Measurements from ENCODE around the gene TAPBPL. TPM values are rescaled to one million over a fixed set of nuclear protein-coding genes. Genes with fewer than 3 reads are reported as not detected.

The TAPBPL gene
- total RNA-seq, 4 donors from 2014 or later: 11.6 to 31.3 (median 16.4) TPM

DNA sequence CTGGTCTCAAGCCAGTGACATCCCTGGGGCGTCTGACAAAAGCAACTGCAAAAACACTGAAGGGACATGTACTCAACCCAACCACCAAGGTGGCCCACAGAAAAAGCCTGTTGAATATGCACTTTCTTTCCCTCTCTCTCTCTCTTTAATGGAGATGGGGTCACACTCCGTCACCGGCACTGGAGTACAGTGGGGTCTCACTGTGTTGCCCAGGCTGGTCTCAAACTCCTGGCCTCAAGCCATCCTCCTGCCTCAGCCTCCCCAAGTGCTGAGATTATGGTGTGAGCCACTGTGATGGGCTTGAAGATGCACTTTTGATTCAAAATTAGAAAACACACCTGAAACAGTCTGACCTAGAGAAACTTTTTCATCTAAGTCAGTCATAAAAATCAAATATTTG, 14.3 kb upstream of the TAPBPL start:
- ATAC-seq: no peak
- no peaks in the 10 kb centered on the region for H3K4me1 ChIP-seq
- TF ChIP-seq POLR2A (IDR thresholded peaks at IDR 0.05) (no peak), POLR2AphosphoS5 (IDR thresholded peaks at IDR 0.05) (no peak), EP300 (IDR thresholded peaks at IDR 0.05) (no peak)
- TF ChIP-seq, protein P1, sequence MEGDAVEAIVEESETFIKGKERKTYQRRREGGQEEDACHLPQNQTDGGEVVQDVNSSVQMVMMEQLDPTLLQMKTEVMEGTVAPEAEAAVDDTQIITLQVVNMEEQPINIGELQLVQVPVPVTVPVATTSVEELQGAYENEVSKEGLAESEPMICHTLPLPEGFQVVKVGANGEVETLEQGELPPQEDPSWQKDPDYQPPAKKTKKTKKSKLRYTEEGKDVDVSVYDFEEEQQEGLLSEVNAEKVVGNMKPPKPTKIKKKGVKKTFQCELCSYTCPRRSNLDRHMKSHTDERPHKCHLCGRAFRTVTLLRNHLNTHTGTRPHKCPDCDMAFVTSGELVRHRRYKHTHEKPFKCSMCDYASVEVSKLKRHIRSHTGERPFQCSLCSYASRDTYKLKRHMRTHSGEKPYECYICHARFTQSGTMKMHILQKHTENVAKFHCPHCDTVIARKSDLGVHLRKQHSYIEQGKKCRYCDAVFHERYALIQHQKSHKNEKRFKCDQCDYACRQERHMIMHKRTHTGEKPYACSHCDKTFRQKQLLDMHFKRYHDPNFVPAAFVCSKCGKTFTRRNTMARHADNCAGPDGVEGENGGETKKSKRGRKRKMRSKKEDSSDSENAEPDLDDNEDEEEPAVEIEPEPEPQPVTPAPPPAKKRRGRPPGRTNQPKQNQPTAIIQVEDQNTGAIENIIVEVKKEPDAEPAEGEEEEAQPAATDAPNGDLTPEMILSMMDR (IDR thresholded peaks at IDR 0.05): no peak
- no peaks in the 10 kb centered on the region for H3K27me3 ChIP-seq
- no peak overlapping the region for H3K4me3 ChIP-seq
- H3K9me3 ChIP-seq: no peaks in the 10 kb centered on the region
- H3K27ac ChIP-seq: no peak overlapping the region
- 68 to 83% methylated on average over 2 to 3 of the region's 3 CpGs for WGBS, 2 donors (ENCODE audit: low coverage in 1 of 2)
- H3K36me3 ChIP-seq: peaks cover 0 to 24% of the 10 kb centered on the region in 2 donors

DNA sequence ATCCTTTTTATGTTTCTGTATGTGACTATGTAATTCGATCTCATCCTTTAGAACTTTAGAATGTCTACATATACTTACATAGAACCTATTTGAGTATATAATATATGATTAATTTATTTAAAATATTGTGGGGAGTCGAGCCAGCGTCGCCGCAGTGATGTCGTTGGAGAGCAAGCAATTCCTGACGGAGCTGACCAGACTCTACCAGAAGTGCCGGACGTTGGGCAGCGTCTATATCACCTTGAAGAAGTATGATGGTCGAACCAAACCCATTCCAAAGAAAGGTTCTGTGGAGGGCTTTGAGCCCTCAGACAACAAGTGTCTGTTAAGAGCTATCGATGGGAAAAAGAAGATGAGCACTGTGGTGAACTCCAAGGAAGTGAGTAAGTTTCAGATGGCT, 13.5 kb upstream of the TAPBPL start:
- ATAC-seq: no peak
- TF ChIP-seq EP300 (IDR thresholded peaks at IDR 0.05) (no peak), POLR2A (IDR thresholded peaks at IDR 0.05) (no peak), POLR2AphosphoS5 (IDR thresholded peaks at IDR 0.05) (no peak)
- TF ChIP-seq, protein P1 (IDR thresholded peaks at IDR 0.05): no peak
- H3K36me3 ChIP-seq: peaks cover 0 to 32% of the 10 kb centered on the region in 2 donors
- H3K4me3 ChIP-seq: no peak overlapping the region
- H3K9me3 ChIP-seq: no peaks in the 10 kb centered on the region
- H3K27me3 ChIP-seq: no peaks in the 10 kb centered on the region
- 80 to 87% methylated on average over 10 to 12 of the region's 12 CpGs for WGBS, 2 donors (ENCODE audit: low coverage in 1 of 2)
- H3K27ac ChIP-seq: no peak overlapping the region
- H3K4me1 ChIP-seq: no peaks in the 10 kb centered on the region

DNA sequence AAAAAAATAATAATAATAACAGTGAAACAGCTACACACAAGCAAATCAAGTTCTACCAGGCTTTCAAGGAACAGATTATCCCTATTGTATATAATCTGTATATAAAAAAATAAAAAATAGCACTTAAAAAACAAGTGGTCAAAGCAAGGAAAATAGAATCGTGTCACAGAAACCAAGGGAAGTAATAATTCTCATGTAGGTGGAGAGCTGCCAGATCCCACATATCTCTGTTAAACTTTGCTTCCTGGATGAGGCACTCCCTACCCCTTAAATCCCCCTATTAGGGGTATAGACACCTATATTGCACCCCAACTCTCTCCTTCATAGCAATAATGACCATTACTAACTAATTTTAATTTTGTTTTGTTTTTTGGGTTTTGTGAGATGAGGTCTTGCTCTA, 11.5 kb upstream of the TAPBPL start:
- 32 to 48% methylated on average over 1 of the region's 1 CpG for WGBS, 2 donors (ENCODE audit: low coverage in 1 of 2)
- no peak for ATAC-seq
- no peak for TF ChIP-seq POLR2AphosphoS5 (IDR thresholded peaks at IDR 0.05)
- no peak for TF ChIP-seq POLR2A (IDR thresholded peaks at IDR 0.05)
- TF ChIP-seq EP300 (IDR thresholded peaks at IDR 0.05): no peak
- TF ChIP-seq, protein P1 (IDR thresholded peaks at IDR 0.05): no peak
- Histone ChIP-seq H3K36me3 (peaks cover 0 to 52% of the 10 kb centered on the region in 2 donors), H3K4me3 (no peak overlapping the region), H3K27ac (no peak overlapping the region), H3K4me1 (no peaks in the 10 kb centered on the region), H3K9me3 (no peaks in the 10 kb centered on the region), H3K27me3 (no peaks in the 10 kb centered on the region)

DNA sequence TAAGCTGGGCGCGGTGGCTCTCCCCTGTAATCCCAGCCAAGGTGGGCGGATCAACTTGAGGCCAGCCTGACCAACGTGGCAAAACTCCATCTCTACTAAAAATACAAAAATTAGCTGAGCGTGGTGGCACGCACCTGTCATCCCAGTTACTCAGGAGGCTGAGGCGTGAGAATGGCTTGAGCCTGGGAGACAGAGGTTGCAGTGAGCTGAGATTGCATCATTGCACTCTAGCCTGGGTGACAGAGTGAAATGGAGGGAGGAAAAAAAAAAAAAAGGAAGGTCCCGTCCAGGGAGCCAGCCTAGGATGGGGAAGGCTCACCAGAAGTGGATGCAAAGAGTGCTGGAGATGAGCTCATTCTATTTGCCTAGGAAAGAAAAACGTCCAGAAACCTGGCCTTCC, 9.0 kb upstream of the TAPBPL start:
- no peaks in the 10 kb centered on the region for H3K4me1 ChIP-seq
- H3K9me3 ChIP-seq: no peaks in the 10 kb centered on the region
- H3K4me3 ChIP-seq: no peak overlapping the region
- no peak for ATAC-seq
- H3K36me3 ChIP-seq: peaks cover 0 to 77% of the 10 kb centered on the region in 2 donors
- 20 to 33% methylated on average over 1 of the region's 9 CpGs for WGBS, 2 donors (ENCODE audit: low coverage in 1 of 2)
- H3K27me3 ChIP-seq: no peaks in the 10 kb centered on the region
- TF ChIP-seq, protein P1 (IDR thresholded peaks at IDR 0.05): no peak
- TF ChIP-seq EP300 (IDR thresholded peaks at IDR 0.05): no peak
- no peak for TF ChIP-seq POLR2A (IDR thresholded peaks at IDR 0.05)
- TF ChIP-seq POLR2AphosphoS5 (IDR thresholded peaks at IDR 0.05): no peak
- no peak overlapping the region for H3K27ac ChIP-seq

DNA sequence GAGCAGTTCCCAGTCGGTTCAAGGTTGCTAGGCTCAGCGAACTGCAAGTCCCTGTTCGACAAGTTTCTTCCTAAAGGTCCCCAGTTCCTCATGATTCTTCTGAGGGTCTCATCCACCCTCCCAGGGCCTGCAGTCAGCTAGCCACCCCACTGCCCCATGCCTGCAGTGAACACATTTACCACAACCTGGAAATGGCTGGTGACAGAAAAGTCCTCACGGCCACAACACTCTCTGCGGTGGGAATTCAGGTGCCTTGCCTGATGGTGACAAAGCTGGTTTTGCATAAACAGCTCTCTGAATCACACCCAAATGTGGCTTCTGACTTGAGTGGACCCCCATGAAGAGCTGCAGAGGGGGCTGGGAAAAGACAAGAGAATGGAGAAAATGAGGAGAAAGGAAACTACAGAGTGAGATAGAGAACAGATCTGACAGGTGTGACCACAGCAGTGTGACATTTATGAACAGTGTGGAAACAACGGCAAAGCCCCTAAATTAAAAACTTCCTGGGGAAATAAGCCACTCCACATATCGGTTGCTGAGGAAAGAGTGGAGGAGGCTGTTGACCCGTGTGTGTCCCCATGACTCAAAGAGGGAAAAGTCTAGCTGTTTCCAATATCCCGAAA, 8.4 kb upstream of the TAPBPL start:
- no peak for ATAC-seq
- TF ChIP-seq EP300 (IDR thresholded peaks at IDR 0.05) (no peak), POLR2A (IDR thresholded peaks at IDR 0.05) (no peak), POLR2AphosphoS5 (IDR thresholded peaks at IDR 0.05) (no peak)
- TF ChIP-seq, protein P1 (IDR thresholded peaks at IDR 0.05): no peak
- Histone ChIP-seq H3K4me3 (no peak overlapping the region), H3K36me3 (peaks cover 0 to 80% of the 10 kb centered on the region in 2 donors), H3K27me3 (no peaks in the 10 kb centered on the region), H3K4me1 (peaks cover 0 to 4% (median 0%) of the 10 kb centered on the region in 3 donors), H3K27ac (no peak overlapping the region), H3K9me3 (no peaks in the 10 kb centered on the region)
- 61 to 73% methylated on average over 4 to 5 of the region's 9 CpGs for WGBS, 2 donors (ENCODE audit: low coverage in 1 of 2)

Measured in gastroesophageal sphincter (tissue), 4 donors.